ENCODE results near the gene VLDLR. TPM values are rescaled to one million over a fixed set of nuclear protein-coding genes. Genes with fewer than 3 reads are reported as not detected.

The VLDLR gene
- total and polyA plus RNA-seq, 3 experiments from 2014 or later = 0.90 to 2.6 (median 2.5) TPM

- no peak overlapping the region for H3K27ac Mint-ChIP-seq
- H3K27me3 Mint-ChIP-seq = peaks cover 6 to 18% of the 10 kb centered on the region in 2 donors
- DNase-seq = no peak
Measured at GRCh38 chr9:2599896-2600295, 21.7 kb upstream of the VLDLR start.

GRCh38 chr9:2600307-2600706, 21.3 kb upstream of the VLDLR start:
- H3K9me3 Mint-ChIP-seq = no peaks in the 10 kb centered on the region
- Histone ChIP-seq H3K27ac (ENCODE audit: low read depth, low read length) (no peak overlapping the region), H3K27me3 (ENCODE audit: insufficient read depth, low read length, poor library complexity, severe bottlenecking) (no peaks in the 10 kb centered on the region), H3K9me3 (ENCODE audit: low read length) (no peaks in the 10 kb centered on the region), H3K4me1 (ENCODE audit: insufficient read depth, low read length) (no peaks in the 10 kb centered on the region), H3K4me3 (ENCODE audit: low read length) (no peak overlapping the region), H3K36me3 (ENCODE audit: insufficient read depth, low read length) (no peaks in the 10 kb centered on the region)
- H3K27me3 Mint-ChIP-seq = peaks cover 9 to 17% of the 10 kb centered on the region in 2 donors
- ChIA-PET CTCF (no interaction called here), POLR2A (no interaction called here)
- H3K4me3 Mint-ChIP-seq = no peak overlapping the region
- H3K36me3 Mint-ChIP-seq = no peaks in the 10 kb centered on the region
- no peak for DNase-seq
- H3K27ac Mint-ChIP-seq = no peak overlapping the region
- no peaks in the 10 kb centered on the region for H3K4me1 Mint-ChIP-seq

More at GRCh38 chr9:2599896-2600295, 21.7 kb upstream of the VLDLR start:
- Histone ChIP-seq H3K36me3 (ENCODE audit: insufficient read depth, low read length) (no peaks in the 10 kb centered on the region), H3K27me3 (ENCODE audit: insufficient read depth, low read length, poor library complexity, severe bottlenecking) (no peaks in the 10 kb centered on the region), H3K27ac (ENCODE audit: low read depth, low read length) (no peak overlapping the region), H3K4me1 (ENCODE audit: insufficient read depth, low read length) (no peaks in the 10 kb centered on the region), H3K9me3 (ENCODE audit: low read length) (no peaks in the 10 kb centered on the region), H3K4me3 (ENCODE audit: low read length) (no peak overlapping the region)
- Mint-ChIP-seq H3K9me3 (no peaks in the 10 kb centered on the region), H3K36me3 (no peaks in the 10 kb centered on the region), H3K4me3 (no peak overlapping the region), H3K4me1 (no peaks in the 10 kb centered on the region)
- CTCF ChIA-PET = no interaction called here
- POLR2A ChIA-PET = no interaction called here

- Histone ChIP-seq H3K27me3 (ENCODE audit: insufficient read depth, low read length, poor library complexity, severe bottlenecking) (no peaks in the 10 kb centered on the region), H3K36me3 (ENCODE audit: insufficient read depth, low read length) (no peaks in the 10 kb centered on the region), H3K4me1 (ENCODE audit: insufficient read depth, low read length) (no peaks in the 10 kb centered on the region), H3K9me3 (ENCODE audit: low read length) (no peaks in the 10 kb centered on the region), H3K27ac (ENCODE audit: low read depth, low read length) (no peak overlapping the region), H3K4me3 (ENCODE audit: low read length) (no peak overlapping the region)
- POLR2A ChIA-PET = no interaction called here
- Mint-ChIP-seq H3K27me3 (peaks cover 9 to 14% of the 10 kb centered on the region in 2 donors), H3K36me3 (no peaks in the 10 kb centered on the region), H3K4me1 (no peaks in the 10 kb centered on the region), H3K4me3 (no peak overlapping the region), H3K9me3 (no peaks in the 10 kb centered on the region), H3K27ac (no peak overlapping the region)
- CTCF ChIA-PET = no interaction called here
- DNase-seq = no peak
Measured at GRCh38 chr9:2601785-2602378, 19.7 kb upstream of the VLDLR start.

GRCh38 chr9:2602704-2603116, 18.9 kb upstream of the VLDLR start:
- POLR2A ChIA-PET = no interaction called here
- DNase-seq = no peak
- H3K4me1 ChIP-seq (ENCODE audit: insufficient read depth, low read length) = no peaks in the 10 kb centered on the region
- H3K4me3 ChIP-seq (ENCODE audit: low read length) = no peak overlapping the region
- no peaks in the 10 kb centered on the region for H3K4me1 Mint-ChIP-seq
- CTCF ChIA-PET = no interaction called here
- no peaks in the 10 kb centered on the region for H3K36me3 ChIP-seq (ENCODE audit: insufficient read depth, low read length)
- H3K36me3 Mint-ChIP-seq = no peaks in the 10 kb centered on the region
- H3K27me3 ChIP-seq (ENCODE audit: insufficient read depth, low read length, poor library complexity, severe bottlenecking) = no peaks in the 10 kb centered on the region
- H3K9me3 Mint-ChIP-seq = no peaks in the 10 kb centered on the region
- H3K27me3 Mint-ChIP-seq = peaks cover 9 to 20% of the 10 kb centered on the region in 2 donors
- H3K27ac ChIP-seq (ENCODE audit: low read depth, low read length) = no peak overlapping the region
- H3K27ac Mint-ChIP-seq = no peak overlapping the region
- no peak overlapping the region for H3K4me3 Mint-ChIP-seq
- H3K9me3 ChIP-seq (ENCODE audit: low read length) = no peaks in the 10 kb centered on the region

GRCh38 chr9:2603621-2604020, 18.0 kb upstream of the VLDLR start:
- ChIA-PET POLR2A (no interaction called here), CTCF (no interaction called here)
- Histone ChIP-seq H3K27ac (ENCODE audit: low read depth, low read length) (no peak overlapping the region), H3K4me3 (ENCODE audit: low read length) (no peak overlapping the region), H3K27me3 (ENCODE audit: insufficient read depth, low read length, poor library complexity, severe bottlenecking) (no peaks in the 10 kb centered on the region), H3K9me3 (ENCODE audit: low read length) (no peaks in the 10 kb centered on the region), H3K4me1 (ENCODE audit: insufficient read depth, low read length) (no peaks in the 10 kb centered on the region), H3K36me3 (ENCODE audit: insufficient read depth, low read length) (no peaks in the 10 kb centered on the region)
- DNase-seq = no peak
- no peak overlapping the region for H3K4me3 Mint-ChIP-seq
- H3K36me3 Mint-ChIP-seq = no peaks in the 10 kb centered on the region
- H3K9me3 Mint-ChIP-seq = no peaks in the 10 kb centered on the region
- H3K4me1 Mint-ChIP-seq = no peaks in the 10 kb centered on the region
- H3K27ac Mint-ChIP-seq = no peak overlapping the region
- H3K27me3 Mint-ChIP-seq = peaks cover 9 to 17% of the 10 kb centered on the region in 2 donors

GRCh38 chr9:2605246-2605645, 16.3 kb upstream of the VLDLR start:
- no peaks in the 10 kb centered on the region for H3K4me1 ChIP-seq (ENCODE audit: insufficient read depth, low read length)
- Mint-ChIP-seq H3K27me3 (peaks cover 7 to 17% of the 10 kb centered on the region in 2 donors), H3K4me1 (no peaks in the 10 kb centered on the region), H3K27ac (no peak overlapping the region), H3K36me3 (no peaks in the 10 kb centered on the region), H3K9me3 (no peaks in the 10 kb centered on the region), H3K4me3 (no peak overlapping the region)
- no peaks in the 10 kb centered on the region for H3K9me3 ChIP-seq (ENCODE audit: low read length)
- H3K27me3 ChIP-seq (ENCODE audit: insufficient read depth, low read length, poor library complexity, severe bottlenecking) = no peaks in the 10 kb centered on the region
- POLR2A ChIA-PET = no interaction called here
- CTCF ChIA-PET = no interaction called here
- H3K36me3 ChIP-seq (ENCODE audit: insufficient read depth, low read length) = no peaks in the 10 kb centered on the region
- H3K27ac ChIP-seq (ENCODE audit: low read depth, low read length) = no peak overlapping the region
- no peak for DNase-seq
- no peak overlapping the region for H3K4me3 ChIP-seq (ENCODE audit: low read length)

GRCh38 chr9:2608276-2608675, 13.3 kb upstream of the VLDLR start:
- Mint-ChIP-seq H3K27me3 (peaks cover 4 to 20% of the 10 kb centered on the region in 2 donors), H3K9me3 (no peaks in the 10 kb centered on the region), H3K4me1 (no peaks in the 10 kb centered on the region), H3K27ac (no peak overlapping the region), H3K4me3 (no peak overlapping the region), H3K36me3 (no peaks in the 10 kb centered on the region)
- no peak for DNase-seq
- no peaks in the 10 kb centered on the region for H3K36me3 ChIP-seq (ENCODE audit: insufficient read depth, low read length)
- no peak overlapping the region for H3K27ac ChIP-seq (ENCODE audit: low read depth, low read length)
- H3K4me3 ChIP-seq (ENCODE audit: low read length) = no peak overlapping the region
- H3K27me3 ChIP-seq (ENCODE audit: insufficient read depth, low read length, poor library complexity, severe bottlenecking) = no peaks in the 10 kb centered on the region
- no peaks in the 10 kb centered on the region for H3K4me1 ChIP-seq (ENCODE audit: insufficient read depth, low read length)
- ChIA-PET CTCF (no interaction called here), POLR2A (no interaction called here)
- H3K9me3 ChIP-seq (ENCODE audit: low read length) = no peaks in the 10 kb centered on the region

- no peak for DNase-seq
- Histone ChIP-seq H3K27ac (ENCODE audit: low read depth, low read length) (no peak overlapping the region), H3K9me3 (ENCODE audit: low read length) (no peaks in the 10 kb centered on the region), H3K4me3 (ENCODE audit: low read length) (no peak overlapping the region), H3K27me3 (ENCODE audit: insufficient read depth, low read length, poor library complexity, severe bottlenecking) (no peaks in the 10 kb centered on the region), H3K36me3 (ENCODE audit: insufficient read depth, low read length) (no peaks in the 10 kb centered on the region), H3K4me1 (ENCODE audit: insufficient read depth, low read length) (no peaks in the 10 kb centered on the region)
- Mint-ChIP-seq H3K4me1 (no peaks in the 10 kb centered on the region), H3K36me3 (no peaks in the 10 kb centered on the region), H3K4me3 (no peak overlapping the region), H3K27ac (no peak overlapping the region), H3K9me3 (no peaks in the 10 kb centered on the region), H3K27me3 (peaks cover 3 to 23% of the 10 kb centered on the region in 2 donors)
- ChIA-PET POLR2A (no interaction called here), CTCF (interaction anchor here (0.5 kb wide), 1 partner anchor 121 kb away, joined by 3 read pairs; no protein-coding TSS in a partner anchor)
Measured at GRCh38 chr9:2610985-2611384, 10.6 kb upstream of the VLDLR start.

- no peak for DNase-seq
- no peak overlapping the region for H3K27ac Mint-ChIP-seq
- H3K27me3 Mint-ChIP-seq = peaks cover 3 to 23% of the 10 kb centered on the region in 2 donors
- ChIA-PET CTCF (no interaction called here), POLR2A (no interaction called here)
- no peaks in the 10 kb centered on the region for H3K36me3 Mint-ChIP-seq
- no peaks in the 10 kb centered on the region for H3K27me3 ChIP-seq (ENCODE audit: insufficient read depth, low read length, poor library complexity, severe bottlenecking)
- H3K27ac ChIP-seq (ENCODE audit: low read depth, low read length) = no peak overlapping the region
- H3K4me1 ChIP-seq (ENCODE audit: insufficient read depth, low read length) = no peaks in the 10 kb centered on the region
- no peaks in the 10 kb centered on the region for H3K9me3 Mint-ChIP-seq
- no peaks in the 10 kb centered on the region for H3K36me3 ChIP-seq (ENCODE audit: insufficient read depth, low read length)
- no peak overlapping the region for H3K4me3 ChIP-seq (ENCODE audit: low read length)
- H3K4me1 Mint-ChIP-seq = no peaks in the 10 kb centered on the region
- H3K9me3 ChIP-seq (ENCODE audit: low read length) = no peaks in the 10 kb centered on the region
- no peak overlapping the region for H3K4me3 Mint-ChIP-seq
Measured at GRCh38 chr9:2611961-2612360, 9.6 kb upstream of the VLDLR start.

All from CD8-positive, alpha-beta memory T cell (primary cell).